BJ (cell line): ENCODE data around the gene TGIF2. TPM values are rescaled to one million over a fixed set of nuclear protein-coding genes. Genes with fewer than 3 reads are reported as not detected.

Experiments used
- CTCF ChIA-PET: fragments of 350-600 bp; formaldehyde crosslinking; extraction: SDS; loops from one replicate; lab custom pipeline; 2021; ENCODE audit warnings: antibody characterized with exemption, inconsistent platforms; lab: Yijun Ruan, JAX
- POLR2A ChIA-PET: fragments of 300-600 bp; sonication (Branson Sonifier 250); formaldehyde crosslinking; extraction: SDS; loops from one replicate; lab custom pipeline; 2021; ENCODE audit warnings: antibody characterized with exemption; lab: Charles Lee
- DNase-seq: peaks from one replicate; pipeline ENCODE4 v3.0.0-alpha.2; 2011; ENCODE audit warnings: low read depth
- H3K27me3 ChIP-seq: 2 replicates; pipeline ENCODE4 v1.6.0; 2011; ENCODE audit warnings: low read length; ENCODE audit not compliant: control insufficient read depth, insufficient read depth
- H3K36me3 ChIP-seq: 2 replicates; pipeline ENCODE4 v1.5.1; 2011; ENCODE audit warnings: low read length; ENCODE audit not compliant: control insufficient read depth, insufficient read depth
- H3K4me3 ChIP-seq: 2 replicates; pipeline ENCODE4 v1.5.1; 2011; ENCODE audit warnings: low read depth, mild to moderate bottlenecking, control low read depth, low read length
- polyA plus RNA-seq: library from polyadenylated mRNA; depleted of rRNA; stranded (reverse); fragments of >200 nt; gene quantifications from 2 replicates; pipeline ENCODE4 v1.2.3, GENCODE V29; 2011
- TF ChIP-seq, protein P1 (sequence below): IDR thresholded peaks from 2 replicates; pipeline ENCODE4 v1.5.1; 2011; ENCODE audit warnings: low read depth, mild to moderate bottlenecking, control low read depth, inconsistent platforms, low read length, moderate library complexity; ENCODE audit not compliant: insufficient read depth

Gene TGIF2
- polyA plus RNA-seq, 1 experiment = 10.8 TPM

GRCh38 chr20:36629719-36630681 is 56.6 kb downstream of the TGIF2 start:
- no peak overlapping the region for H3K4me3 ChIP-seq
- ChIA-PET CTCF (interaction anchor here (0.6 to 3.2 kb wide), 2 partner anchors 8 to 13 kb away, joined by 3 to 9 read pairs; no protein-coding TSS in a partner anchor), POLR2A (no interaction called here)
- H3K27me3 ChIP-seq = no peaks in the 10 kb centered on the region
- DNase-seq = no peak
- H3K36me3 ChIP-seq = no peaks in the 10 kb centered on the region
- TF ChIP-seq, protein P1, sequence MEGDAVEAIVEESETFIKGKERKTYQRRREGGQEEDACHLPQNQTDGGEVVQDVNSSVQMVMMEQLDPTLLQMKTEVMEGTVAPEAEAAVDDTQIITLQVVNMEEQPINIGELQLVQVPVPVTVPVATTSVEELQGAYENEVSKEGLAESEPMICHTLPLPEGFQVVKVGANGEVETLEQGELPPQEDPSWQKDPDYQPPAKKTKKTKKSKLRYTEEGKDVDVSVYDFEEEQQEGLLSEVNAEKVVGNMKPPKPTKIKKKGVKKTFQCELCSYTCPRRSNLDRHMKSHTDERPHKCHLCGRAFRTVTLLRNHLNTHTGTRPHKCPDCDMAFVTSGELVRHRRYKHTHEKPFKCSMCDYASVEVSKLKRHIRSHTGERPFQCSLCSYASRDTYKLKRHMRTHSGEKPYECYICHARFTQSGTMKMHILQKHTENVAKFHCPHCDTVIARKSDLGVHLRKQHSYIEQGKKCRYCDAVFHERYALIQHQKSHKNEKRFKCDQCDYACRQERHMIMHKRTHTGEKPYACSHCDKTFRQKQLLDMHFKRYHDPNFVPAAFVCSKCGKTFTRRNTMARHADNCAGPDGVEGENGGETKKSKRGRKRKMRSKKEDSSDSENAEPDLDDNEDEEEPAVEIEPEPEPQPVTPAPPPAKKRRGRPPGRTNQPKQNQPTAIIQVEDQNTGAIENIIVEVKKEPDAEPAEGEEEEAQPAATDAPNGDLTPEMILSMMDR = no peak

GRCh38 chr20:36631646-36632045 is 58.2 kb downstream of the TGIF2 start:
- H3K36me3 ChIP-seq = no peaks in the 10 kb centered on the region
- H3K27me3 ChIP-seq = no peaks in the 10 kb centered on the region
- ChIA-PET CTCF (interaction anchor here (0.8 to 1.1 kb wide), 2 partner anchors 20 to 82 kb away, joined by 3 read pairs; no protein-coding TSS in a partner anchor), POLR2A (no interaction called here)
- no peak for DNase-seq
- TF ChIP-seq, protein P1 = no peak
- H3K4me3 ChIP-seq = no peak overlapping the region

- POLR2A ChIA-PET = no interaction called here
- TF ChIP-seq, protein P1 = no peak
- no peak for DNase-seq
- Histone ChIP-seq H3K36me3 (no peaks in the 10 kb centered on the region), H3K4me3 (no peak overlapping the region), H3K27me3 (no peaks in the 10 kb centered on the region)
- CTCF ChIA-PET = interaction anchor here (0.8 to 1.1 kb wide), 2 partner anchors 20 to 81 kb away, joined by 3 read pairs; no protein-coding TSS in a partner anchor
Measured at GRCh38 chr20:36632147-36632486, 58.7 kb downstream of the TGIF2 start.

DNA sequence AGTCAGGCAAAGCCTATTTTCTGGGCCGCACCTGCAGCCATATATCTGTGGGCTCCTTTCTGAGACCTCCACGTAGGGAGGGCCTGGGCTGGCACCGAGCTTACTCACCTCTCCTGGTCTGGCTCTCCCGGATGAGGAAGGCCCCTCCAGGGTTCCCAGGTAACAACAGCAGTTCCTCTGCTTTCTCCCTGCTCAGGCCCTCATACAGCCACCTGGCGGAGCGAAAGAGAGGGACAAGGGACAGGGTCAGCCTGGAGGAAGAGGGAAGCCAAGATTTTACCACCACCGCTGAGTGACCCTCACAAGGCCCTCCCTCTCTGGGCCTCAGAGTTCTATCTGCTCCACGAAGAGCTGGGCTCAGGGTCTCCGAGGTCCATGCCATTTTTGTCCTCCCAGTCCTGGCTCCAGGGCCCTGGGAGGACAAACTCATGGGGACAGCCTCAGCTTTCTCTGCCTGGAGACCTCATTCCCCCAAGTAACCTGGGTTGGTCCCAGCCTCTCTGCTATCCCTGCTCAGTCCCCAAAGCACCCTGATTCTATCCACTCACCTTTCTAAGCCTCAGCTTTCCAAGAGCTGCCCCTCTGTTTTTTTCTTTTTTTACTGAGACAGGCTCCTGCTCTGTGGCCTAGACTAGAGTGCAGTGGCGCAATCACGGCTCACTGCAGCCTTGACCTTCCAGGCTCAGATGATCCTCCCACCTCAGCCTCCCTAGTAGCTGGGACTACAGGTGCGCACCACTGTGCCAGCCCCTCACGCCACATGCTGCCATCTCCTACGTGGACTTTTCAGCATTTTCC is 59.3 kb downstream of the TGIF2 start:
- TF ChIP-seq, protein P1 = no peak
- no peaks in the 10 kb centered on the region for H3K36me3 ChIP-seq
- no peak for DNase-seq
- H3K4me3 ChIP-seq = no peak overlapping the region
- POLR2A ChIA-PET = no interaction called here
- CTCF ChIA-PET = interaction anchor here (0.7 to 0.8 kb wide), 2 partner anchors 21 to 28 kb away, joined by 3 read pairs; no protein-coding TSS in a partner anchor
- no peaks in the 10 kb centered on the region for H3K27me3 ChIP-seq

DNA sequence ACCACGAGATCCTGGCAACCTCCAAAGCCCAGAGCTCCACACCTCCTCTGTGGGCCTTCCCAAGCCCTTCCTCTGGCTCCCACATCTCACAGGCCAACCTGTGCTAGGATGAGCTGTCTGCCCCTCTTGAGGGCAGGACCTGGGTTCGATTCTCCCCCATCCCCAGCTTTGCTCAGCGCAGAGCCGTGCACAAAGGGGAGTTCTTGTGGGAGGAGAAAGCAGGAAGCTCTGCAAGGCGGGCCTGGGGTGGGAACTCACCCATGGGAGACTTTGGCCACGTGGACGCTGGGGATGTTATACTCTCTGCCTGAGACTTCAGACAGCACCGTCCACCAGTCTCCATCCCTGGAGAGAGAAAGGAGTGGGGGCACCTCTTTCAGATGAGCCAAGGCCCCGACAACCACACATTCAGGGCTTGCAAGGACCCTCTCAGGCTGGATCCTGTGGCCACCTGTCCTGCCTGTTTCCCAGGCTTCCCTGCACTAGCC is 59.9 kb downstream of the TGIF2 start:
- POLR2A ChIA-PET = no interaction called here
- Histone ChIP-seq H3K4me3 (no peak overlapping the region), H3K36me3 (no peaks in the 10 kb centered on the region), H3K27me3 (no peaks in the 10 kb centered on the region)
- TF ChIP-seq, protein P1 = no peak
- CTCF ChIA-PET = interaction anchor here (0.7 kb wide), 1 partner anchor 28 kb away, joined by 3 read pairs; no protein-coding TSS in a partner anchor
- no peak for DNase-seq
